Sigmoid colon (tissue), 7 donors: ENCODE measurements around the gene C1orf35. TPM values are rescaled to one million over a fixed set of nuclear protein-coding genes. Genes with fewer than 3 reads are reported as not detected.

Experiments
- DNase-seq: peaks from one replicate; pipeline ENCODE4 v3.0.0-alpha.2; 2019
- H3K27ac ChIP-seq, 4 donors: fragments of 200-600 bp; sonication (generic); one replicate each; pipeline ENCODE4 v1.5.1; 2016 to 2019; ENCODE audit warnings: mild to moderate bottlenecking in 1 of 4
- H3K27me3 ChIP-seq, 3 donors: fragments of 200-600 bp; sonication (generic); one replicate each; pipeline ENCODE4 v1.5.1; 2019; ENCODE audit warnings: mild to moderate bottlenecking in 1 of 3
- H3K36me3 ChIP-seq, 4 donors: fragments of 200-600 bp; sonication (generic); one replicate each; pipeline ENCODE4 v1.5.1; 2016 to 2019
- H3K4me1 ChIP-seq, 4 donors: fragments of 200-600 bp; sonication (generic); one replicate each; pipeline ENCODE4 v1.5.1; 2017 to 2019
- H3K4me3 ChIP-seq, 4 donors: fragments of 200-600 bp; sonication (generic); one replicate each; pipeline ENCODE4 v1.5.1; 2017 to 2019; ENCODE audit warnings: mild to moderate bottlenecking in 2 of 4, moderate library complexity in 1 of 4
- H3K9me3 ChIP-seq, 4 donors: fragments of 200-600 bp in 3 of 4; sonication (generic) in 3 of 4; one replicate each; pipeline versions ENCODE4 v1.5.1 to v1.6.1; 2013 to 2019
- EP300 ChIP-seq, 4 donors: sonication (generic); formaldehyde crosslinking; IDR thresholded peaks; one replicate each; pipeline ENCODE4 v1.6.1; 2017; ENCODE audit warnings: antibody characterized with exemption in 4 of 4
- POLR2A ChIP-seq, 2 donors: fragments of 450-650 bp; IDR thresholded peaks; one replicate each; pipeline ENCODE4 v1.6.1; 2016; ENCODE audit warnings: antibody characterized with exemption in 2 of 2, mild to moderate bottlenecking in 2 of 2, moderate library complexity in 2 of 2
- POLR2AphosphoS5 ChIP-seq, 4 donors: sonication (generic); formaldehyde crosslinking; IDR thresholded peaks; one replicate each; pipeline ENCODE4 v1.6.1; 2017; ENCODE audit warnings: antibody characterized with exemption in 4 of 4
- WGBS, 2 donors: extraction: QIAGEN DNeasy Blood & Tissue Kit; methylation state at CpG; one replicate each; pipeline ENCODE4 v1.1.7; 2013; 5-methylcytosine and 5-hydroxymethylcytosine counted together
- intact Hi-C: fragments of 100-400 bp; cut with DNase I; formaldehyde crosslinking; loops from one replicate; pipeline ENCODE4 v1.15.1; 2023
- polyA plus RNA-seq, 3 donors: library from polyadenylated mRNA; stranded (reverse); fragments of 200-250 nt; gene quantifications; one replicate each; pipeline ENCODE4 v1.2.3, GENCODE V29; 2013
- total RNA-seq, 4 donors: library from RNA; depleted of rRNA; stranded (reverse); fragments of >200 nt; gene quantifications; one replicate each; pipeline ENCODE4 v1.1.0, GENCODE V29; 2016
- TF ChIP-seq, protein P1 (sequence below), 4 experiments: fragments of 450-650 bp in 3 of 4; fragments of 200-600 bp in 1 of 4; IDR thresholded peaks; one replicate each; pipeline ENCODE4 v1.5.1; 2016 to 2019; ENCODE audit warnings: antibody characterized with exemption in 4 of 4, mild to moderate bottlenecking in 3 of 4, moderate library complexity in 2 of 4
- donor health status: healthy with polysubstance abuse.
- donor health status: Bipolar disorder and iron deficiency.
- donor health status: healthy.

The C1orf35 gene
- total and polyA plus RNA-seq, 7 donors, result 7.8 to 18.1 (median 11.4) TPM

DNA sequence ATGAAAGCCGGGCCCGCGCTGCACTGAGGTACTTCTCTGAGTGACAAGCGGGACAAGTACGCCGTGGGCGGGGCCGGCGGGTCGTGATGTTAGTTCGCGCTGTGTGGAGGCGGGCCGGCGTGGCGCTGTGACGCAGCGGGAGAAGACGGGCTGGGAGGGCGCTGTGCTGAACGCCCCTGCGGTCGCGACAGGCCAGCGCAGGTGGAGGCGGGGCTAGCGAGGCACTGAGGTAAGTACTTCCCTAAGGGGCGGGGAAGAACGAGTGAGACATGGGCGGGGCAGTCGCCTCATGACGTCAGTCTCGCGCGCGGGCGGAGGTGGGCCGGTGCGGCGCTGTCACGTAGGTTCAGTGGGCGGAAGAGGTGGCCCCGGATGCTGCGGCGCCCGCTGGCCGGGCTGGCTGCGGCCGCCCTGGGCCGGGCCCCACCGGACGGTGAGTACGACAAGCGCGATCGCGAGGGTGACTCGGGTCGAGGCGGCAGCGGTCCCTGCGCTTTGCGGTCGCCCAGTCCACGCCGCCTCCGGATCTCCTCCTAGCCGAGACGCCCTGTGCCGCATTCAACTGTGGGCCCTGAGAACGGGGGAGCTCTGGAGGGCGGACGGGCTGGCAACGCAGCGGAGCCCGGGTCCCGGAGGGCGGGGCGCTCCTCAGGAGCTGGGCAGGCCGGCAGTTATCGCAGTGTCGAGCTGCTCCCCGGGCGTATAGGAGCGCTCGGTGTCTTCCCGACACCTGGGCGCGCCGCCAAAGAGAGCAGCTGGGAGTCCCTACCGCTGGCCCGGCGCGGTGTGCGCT lies 37.0 kb upstream of the C1orf35 start, which contains the start of gene GUK1:
Gene GUK1 (plus strand): TSS at position 349 of the 793 bp plus-strand sequence. CDS start 24 bp downstream, at position 373.
- H3K9me3 ChIP-seq, result no peaks in the 10 kb centered on the region
- H3K27ac ChIP-seq, result peak within 1 kb of the TSS; percentile 93 to 99 (median 96)
- TF ChIP-seq POLR2A (IDR thresholded peaks at IDR 0.05) (peak; percentile 87 to 95), EP300 (IDR thresholded peaks at IDR 0.05) (peak in 2 of 4 donors; percentile 8 to 95), POLR2AphosphoS5 (IDR thresholded peaks at IDR 0.05) (peak; percentile 84 to 97 (median 95))
- TF ChIP-seq, protein P1, sequence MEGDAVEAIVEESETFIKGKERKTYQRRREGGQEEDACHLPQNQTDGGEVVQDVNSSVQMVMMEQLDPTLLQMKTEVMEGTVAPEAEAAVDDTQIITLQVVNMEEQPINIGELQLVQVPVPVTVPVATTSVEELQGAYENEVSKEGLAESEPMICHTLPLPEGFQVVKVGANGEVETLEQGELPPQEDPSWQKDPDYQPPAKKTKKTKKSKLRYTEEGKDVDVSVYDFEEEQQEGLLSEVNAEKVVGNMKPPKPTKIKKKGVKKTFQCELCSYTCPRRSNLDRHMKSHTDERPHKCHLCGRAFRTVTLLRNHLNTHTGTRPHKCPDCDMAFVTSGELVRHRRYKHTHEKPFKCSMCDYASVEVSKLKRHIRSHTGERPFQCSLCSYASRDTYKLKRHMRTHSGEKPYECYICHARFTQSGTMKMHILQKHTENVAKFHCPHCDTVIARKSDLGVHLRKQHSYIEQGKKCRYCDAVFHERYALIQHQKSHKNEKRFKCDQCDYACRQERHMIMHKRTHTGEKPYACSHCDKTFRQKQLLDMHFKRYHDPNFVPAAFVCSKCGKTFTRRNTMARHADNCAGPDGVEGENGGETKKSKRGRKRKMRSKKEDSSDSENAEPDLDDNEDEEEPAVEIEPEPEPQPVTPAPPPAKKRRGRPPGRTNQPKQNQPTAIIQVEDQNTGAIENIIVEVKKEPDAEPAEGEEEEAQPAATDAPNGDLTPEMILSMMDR (IDR thresholded peaks at IDR 0.05), result peak in 1 of 4 experiments; percentile 15
- H3K4me1 ChIP-seq, result peaks cover 0 to 39% (median 38%) of the 10 kb centered on the region in 4 donors
- intact Hi-C loops, result loop anchor here (2.0 to 10.0 kb wide), 6 partner anchors 31 to 345 kb away; partner anchors contain the start of genes MRPL55, RNF187 and TRIM11
- DNase-seq, result peak; percentile 100
- peaks cover 0 to under 1% (median 0%) of the 10 kb centered on the region in 4 donors for H3K36me3 ChIP-seq
- no peaks in the 10 kb centered on the region for H3K27me3 ChIP-seq
- H3K4me3 ChIP-seq, result peak within 1 kb of the TSS; percentile 70 to 96 (median 88)
- 0% methylated on average over 95 of the region's 95 CpGs for WGBS, 2 donors

DNA sequence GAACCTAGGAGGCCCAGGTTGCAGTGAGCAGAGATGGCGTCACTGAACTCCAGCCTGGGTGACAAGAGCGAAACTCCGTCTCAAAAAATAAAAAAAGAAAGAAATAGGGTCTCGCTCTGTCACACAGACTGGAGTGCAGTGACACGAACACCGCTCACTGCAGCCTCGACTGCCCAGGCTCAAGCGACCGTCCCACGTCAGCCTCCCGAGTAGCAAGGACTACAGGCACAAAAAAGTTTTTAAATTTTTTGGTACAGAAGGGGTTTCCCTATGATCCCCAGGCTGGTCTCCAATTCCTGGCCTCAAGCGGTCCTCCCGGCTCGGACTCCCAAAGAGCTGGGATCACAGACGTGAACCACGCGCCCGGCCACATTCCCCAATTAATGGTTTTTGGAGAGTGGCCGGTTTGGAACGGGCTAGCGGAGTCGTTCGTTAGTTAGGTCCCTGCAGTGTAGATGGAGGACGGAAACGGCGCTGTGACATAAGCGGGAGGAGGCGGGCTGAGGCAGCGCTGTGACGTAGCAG lies 36.3 kb upstream of the C1orf35 start:
- Histone ChIP-seq H3K4me3 (peak overlapping the region; percentile 70 to 96 (median 88)), H3K9me3 (no peaks in the 10 kb centered on the region), H3K27ac (peak overlapping the region; percentile 93 to 99 (median 96)), H3K27me3 (no peaks in the 10 kb centered on the region), H3K36me3 (no peaks in the 10 kb centered on the region), H3K4me1 (peaks cover 0 to 39% (median 36%) of the 10 kb centered on the region in 4 donors)
- 20 to 25% methylated on average over 30 of the region's 30 CpGs for WGBS, 2 donors
- TF ChIP-seq POLR2AphosphoS5 (IDR thresholded peaks at IDR 0.05) (peak in 1 of 4 donors; percentile 77), POLR2A (IDR thresholded peaks at IDR 0.05) (peak in 1 of 2 donors; percentile 18), EP300 (IDR thresholded peaks at IDR 0.05) (no peak)
- TF ChIP-seq, protein P1 (IDR thresholded peaks at IDR 0.05), result no peak
- intact Hi-C loops, result loop anchor here (2.0 to 10.0 kb wide), 6 partner anchors 31 to 345 kb away; partner anchors contain the start of genes MRPL55, RNF187 and TRIM11
- DNase-seq, result no peak

DNA sequence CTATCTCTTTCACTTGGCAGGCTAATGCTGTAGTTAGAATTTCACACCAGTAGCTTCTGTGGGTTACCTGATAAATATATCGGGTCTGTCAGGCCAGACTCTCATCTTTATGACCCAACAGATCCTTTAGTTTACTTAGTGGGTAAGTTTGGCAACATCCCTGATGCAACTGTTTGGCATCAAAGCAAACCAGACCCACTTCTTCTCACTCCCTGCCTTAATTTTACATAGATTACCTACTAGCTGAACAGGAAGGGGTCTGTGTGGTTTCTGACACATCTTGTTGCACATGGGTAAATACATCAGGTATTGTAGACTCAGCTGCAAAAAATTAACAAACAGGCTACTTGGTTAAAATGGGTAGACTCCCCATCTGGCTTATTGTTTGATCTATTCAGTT lies 33.8 kb upstream of the C1orf35 start:
- Histone ChIP-seq H3K4me1 (peaks cover 0 to 16% (median 12%) of the 10 kb centered on the region in 4 donors), H3K4me3 (no peak overlapping the region), H3K9me3 (no peaks in the 10 kb centered on the region), H3K27ac (no peak overlapping the region), H3K27me3 (no peaks in the 10 kb centered on the region), H3K36me3 (no peaks in the 10 kb centered on the region)
- intact Hi-C loops, result loop anchor here (5.0 to 10.0 kb wide), 5 partner anchors 40 to 348 kb away; partner anchors contain the start of genes RNF187 and TRIM11
- DNase-seq, result no peak
- no peak for TF ChIP-seq POLR2A (IDR thresholded peaks at IDR 0.05)
- TF ChIP-seq, protein P1 (IDR thresholded peaks at IDR 0.05), result no peak
- TF ChIP-seq EP300 (IDR thresholded peaks at IDR 0.05), result no peak
- TF ChIP-seq POLR2AphosphoS5 (IDR thresholded peaks at IDR 0.05), result no peak
- WGBS, 2 donors, result 11 to 40% methylated on average over 1 of the region's 1 CpG

DNA sequence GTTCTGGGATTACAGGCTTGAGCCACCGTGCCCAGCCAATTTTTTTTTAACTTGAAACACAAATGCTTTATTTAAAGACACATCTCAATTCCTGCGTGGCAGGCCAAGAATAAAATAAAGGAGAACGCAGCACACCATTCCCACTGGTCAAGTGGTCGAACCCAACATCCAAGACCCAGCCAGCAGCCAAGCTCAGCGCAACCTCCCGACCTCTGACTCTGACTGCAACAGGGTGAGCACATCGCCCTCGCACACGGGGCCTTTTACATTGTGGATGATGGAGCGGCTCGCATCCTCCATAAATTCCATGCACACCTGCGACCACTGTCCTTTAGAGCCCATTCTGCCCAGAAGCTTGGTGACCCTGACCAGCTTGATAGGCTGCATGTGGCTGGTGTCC lies 31.5 kb upstream of the C1orf35 start:
- TF ChIP-seq EP300 (IDR thresholded peaks at IDR 0.05), result no peak
- Histone ChIP-seq H3K4me3 (no peak overlapping the region), H3K36me3 (no peaks in the 10 kb centered on the region), H3K27me3 (peaks cover 0 to 4% (median 0%) of the 10 kb centered on the region in 3 donors), H3K9me3 (no peaks in the 10 kb centered on the region), H3K4me1 (peaks cover 0 to 10% (median 4%) of the 10 kb centered on the region in 4 donors), H3K27ac (no peak overlapping the region)
- intact Hi-C loops, result loop anchor here (5.0 to 10.0 kb wide), 5 partner anchors 33 to 350 kb away; partner anchors contain the start of genes IBA57 and RNF187
- WGBS, 2 donors, result 90% methylated on average over 12 of the region's 12 CpGs
- DNase-seq, result no peak

DNA sequence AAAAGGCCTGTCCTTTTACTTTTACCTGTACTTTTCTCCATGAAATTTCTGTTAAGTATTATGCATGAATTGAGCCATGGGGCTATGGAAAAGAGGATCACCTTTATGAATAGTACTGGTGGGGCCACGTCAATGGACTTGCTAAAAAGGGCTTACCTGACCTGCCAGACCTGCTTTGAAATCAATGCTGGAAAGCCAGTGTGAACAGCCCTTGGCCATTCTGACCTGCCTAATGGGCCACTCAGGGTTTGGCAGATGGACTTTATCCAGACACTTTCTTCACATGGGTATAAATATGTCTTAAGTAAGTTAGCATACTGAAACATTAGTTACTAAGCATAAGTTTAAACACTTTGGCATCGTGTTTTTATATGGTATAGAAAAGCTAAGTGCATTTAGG lies 28.6 kb upstream of the C1orf35 start:
- Histone ChIP-seq H3K9me3 (no peaks in the 10 kb centered on the region), H3K27me3 (peaks cover 0 to 26% (median 0%) of the 10 kb centered on the region in 3 donors), H3K4me1 (peaks cover 0 to 8% (median 3%) of the 10 kb centered on the region in 4 donors), H3K27ac (no peak overlapping the region), H3K36me3 (no peaks in the 10 kb centered on the region), H3K4me3 (no peak overlapping the region)
- intact Hi-C loops, result loop anchor here (5.0 to 10.0 kb wide), 5 partner anchors 36 to 353 kb away; partner anchors contain the start of genes IBA57 and RNF187
- DNase-seq, result no peak
- TF ChIP-seq POLR2AphosphoS5 (IDR thresholded peaks at IDR 0.05), result no peak
- TF ChIP-seq EP300 (IDR thresholded peaks at IDR 0.05), result no peak
- TF ChIP-seq, protein P1 (IDR thresholded peaks at IDR 0.05), result no peak
- no peak for TF ChIP-seq POLR2A (IDR thresholded peaks at IDR 0.05)
- 90 to 92% methylated on average over 2 of the region's 2 CpGs for WGBS, 2 donors
